Measurements from ENCODE around the gene ACOT7. TPM values are rescaled to one million over a fixed set of nuclear protein-coding genes. Genes with fewer than 3 reads are reported as not detected.

Gene ACOT7
- total RNA-seq, 1 experiment from 2014 or later = 151 TPM

DNA sequence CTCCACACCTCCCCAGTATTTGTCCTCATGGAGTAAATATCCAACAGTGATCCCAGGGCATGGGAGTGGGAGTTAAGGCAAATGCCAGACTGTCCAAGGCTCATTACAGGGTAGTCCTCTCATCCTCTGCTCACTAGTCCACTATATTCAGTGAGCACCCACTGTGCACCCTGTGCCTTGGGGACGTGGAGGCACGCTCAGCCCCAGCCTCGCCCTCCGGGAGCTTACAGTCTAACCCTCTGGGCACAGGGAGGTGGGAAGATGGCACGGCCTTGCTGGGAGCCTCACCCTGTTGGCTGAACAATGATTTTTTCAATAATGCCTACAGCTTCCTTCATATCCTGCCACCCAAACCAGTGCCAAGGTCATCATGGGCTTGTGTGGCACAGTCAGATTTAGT, 23.3 kb upstream of the ACOT7 start:
- peaks cover 20% of the 10 kb centered on the region for H3K4me1 Mint-ChIP-seq
- POLR2A ChIA-PET = no interaction called here
- H3K36me3 Mint-ChIP-seq = no peaks in the 10 kb centered on the region
- no peaks in the 10 kb centered on the region for H3K9me3 Mint-ChIP-seq
- ATAC-seq (no peak), DNase-seq (ENCODE audit: low spot score) (no peak)
- CTCF ChIA-PET = interaction anchor here (1.6 to 4.0 kb wide), 6 partner anchors 12 to 178 kb away, joined by 3 to 35 read pairs (median 6); partner anchors contain the start of gene ACOT7
- no peak overlapping the region for H3K27ac Mint-ChIP-seq
- H3K4me3 Mint-ChIP-seq = no peak overlapping the region
- H3K27me3 Mint-ChIP-seq (ENCODE audit: low read depth) = peaks cover 94% of the 10 kb centered on the region
- TF ChIP-seq ZNF423 (CRISPR knock-in tag; IDR thresholded peaks at IDR 0.05) (no peak), NFE2L1 (CRISPR knock-in tag; IDR thresholded peaks at IDR 0.05) (no peak), GRHL2 (CRISPR knock-in tag; IDR thresholded peaks at IDR 0.05; ENCODE audit: insufficient replicate concordance, severe bottlenecking) (no peak), ZNF138 (CRISPR knock-in tag; conservative IDR thresholded peaks at IDR 0.05) (no peak), SMAD3 (CRISPR knock-in tag; IDR thresholded peaks at IDR 0.05; ENCODE audit: borderline replicate concordance) (no peak)
- TF ChIP-seq, protein P1, sequence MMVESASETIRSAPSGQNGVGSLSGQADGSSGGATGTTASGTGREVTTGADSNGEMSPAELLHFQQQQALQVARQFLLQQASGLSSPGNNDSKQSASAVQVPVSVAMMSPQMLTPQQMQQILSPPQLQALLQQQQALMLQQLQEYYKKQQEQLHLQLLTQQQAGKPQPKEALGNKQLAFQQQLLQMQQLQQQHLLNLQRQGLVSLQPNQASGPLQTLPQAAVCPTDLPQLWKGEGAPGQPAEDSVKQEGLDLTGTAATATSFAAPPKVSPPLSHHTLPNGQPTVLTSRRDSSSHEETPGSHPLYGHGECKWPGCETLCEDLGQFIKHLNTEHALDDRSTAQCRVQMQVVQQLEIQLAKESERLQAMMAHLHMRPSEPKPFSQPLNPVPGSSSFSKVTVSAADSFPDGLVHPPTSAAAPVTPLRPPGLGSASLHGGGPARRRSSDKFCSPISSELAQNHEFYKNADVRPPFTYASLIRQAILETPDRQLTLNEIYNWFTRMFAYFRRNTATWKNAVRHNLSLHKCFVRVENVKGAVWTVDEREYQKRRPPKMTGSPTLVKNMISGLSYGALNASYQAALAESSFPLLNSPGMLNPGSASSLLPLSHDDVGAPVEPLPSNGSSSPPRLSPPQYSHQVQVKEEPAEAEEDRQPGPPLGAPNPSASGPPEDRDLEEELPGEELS (CRISPR knock-in tag; IDR thresholded peaks at IDR 0.05) = no peak
- TF ChIP-seq, protein P2, sequence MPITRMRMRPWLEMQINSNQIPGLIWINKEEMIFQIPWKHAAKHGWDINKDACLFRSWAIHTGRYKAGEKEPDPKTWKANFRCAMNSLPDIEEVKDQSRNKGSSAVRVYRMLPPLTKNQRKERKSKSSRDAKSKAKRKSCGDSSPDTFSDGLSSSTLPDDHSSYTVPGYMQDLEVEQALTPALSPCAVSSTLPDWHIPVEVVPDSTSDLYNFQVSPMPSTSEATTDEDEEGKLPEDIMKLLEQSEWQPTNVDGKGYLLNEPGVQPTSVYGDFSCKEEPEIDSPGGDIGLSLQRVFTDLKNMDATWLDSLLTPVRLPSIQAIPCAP (CRISPR knock-in tag; IDR thresholded peaks at IDR 0.05) = no peak
- TF ChIP-seq, protein P3, sequence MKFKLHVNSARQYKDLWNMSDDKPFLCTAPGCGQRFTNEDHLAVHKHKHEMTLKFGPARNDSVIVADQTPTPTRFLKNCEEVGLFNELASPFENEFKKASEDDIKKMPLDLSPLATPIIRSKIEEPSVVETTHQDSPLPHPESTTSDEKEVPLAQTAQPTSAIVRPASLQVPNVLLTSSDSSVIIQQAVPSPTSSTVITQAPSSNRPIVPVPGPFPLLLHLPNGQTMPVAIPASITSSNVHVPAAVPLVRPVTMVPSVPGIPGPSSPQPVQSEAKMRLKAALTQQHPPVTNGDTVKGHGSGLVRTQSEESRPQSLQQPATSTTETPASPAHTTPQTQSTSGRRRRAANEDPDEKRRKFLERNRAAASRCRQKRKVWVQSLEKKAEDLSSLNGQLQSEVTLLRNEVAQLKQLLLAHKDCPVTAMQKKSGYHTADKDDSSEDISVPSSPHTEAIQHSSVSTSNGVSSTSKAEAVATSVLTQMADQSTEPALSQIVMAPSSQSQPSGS (CRISPR knock-in tag; IDR thresholded peaks at IDR 0.05; ENCODE audit: borderline replicate concordance, low read depth) = no peak
- TF ChIP-seq, protein P4, sequence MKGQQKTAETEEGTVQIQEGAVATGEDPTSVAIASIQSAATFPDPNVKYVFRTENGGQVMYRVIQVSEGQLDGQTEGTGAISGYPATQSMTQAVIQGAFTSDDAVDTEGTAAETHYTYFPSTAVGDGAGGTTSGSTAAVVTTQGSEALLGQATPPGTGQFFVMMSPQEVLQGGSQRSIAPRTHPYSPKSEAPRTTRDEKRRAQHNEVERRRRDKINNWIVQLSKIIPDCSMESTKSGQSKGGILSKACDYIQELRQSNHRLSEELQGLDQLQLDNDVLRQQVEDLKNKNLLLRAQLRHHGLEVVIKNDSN (CRISPR knock-in tag; IDR thresholded peaks at IDR 0.05) = no peak
- TF ChIP-seq, protein P5, sequence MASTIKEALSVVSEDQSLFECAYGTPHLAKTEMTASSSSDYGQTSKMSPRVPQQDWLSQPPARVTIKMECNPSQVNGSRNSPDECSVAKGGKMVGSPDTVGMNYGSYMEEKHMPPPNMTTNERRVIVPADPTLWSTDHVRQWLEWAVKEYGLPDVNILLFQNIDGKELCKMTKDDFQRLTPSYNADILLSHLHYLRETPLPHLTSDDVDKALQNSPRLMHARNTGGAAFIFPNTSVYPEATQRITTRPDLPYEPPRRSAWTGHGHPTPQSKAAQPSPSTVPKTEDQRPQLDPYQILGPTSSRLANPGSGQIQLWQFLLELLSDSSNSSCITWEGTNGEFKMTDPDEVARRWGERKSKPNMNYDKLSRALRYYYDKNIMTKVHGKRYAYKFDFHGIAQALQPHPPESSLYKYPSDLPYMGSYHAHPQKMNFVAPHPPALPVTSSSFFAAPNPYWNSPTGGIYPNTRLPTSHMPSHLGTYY (CRISPR knock-in tag; IDR thresholded peaks at IDR 0.05) = no peak

DNA sequence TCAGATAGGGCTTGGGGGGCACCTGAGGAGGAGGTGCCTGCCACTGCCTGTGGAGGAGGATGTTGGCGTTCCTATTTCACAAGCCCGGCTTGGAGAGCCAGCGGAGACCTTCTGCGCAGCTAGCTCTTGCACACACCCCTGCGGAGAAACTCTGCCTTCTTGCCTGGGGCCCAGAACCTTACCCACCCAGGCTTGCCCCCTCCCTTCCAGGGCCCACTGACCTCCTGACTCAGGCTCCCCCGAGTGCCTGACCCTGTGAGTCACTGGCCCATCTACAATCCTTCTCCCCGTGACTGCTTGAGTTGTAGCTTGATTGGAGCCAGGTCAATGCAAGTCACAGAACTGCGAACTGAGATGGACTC, 22.7 kb upstream of the ACOT7 start:
- no peak overlapping the region for H3K4me3 Mint-ChIP-seq
- DNase-seq (ENCODE audit: low spot score) (no peak), ATAC-seq (no peak)
- H3K36me3 Mint-ChIP-seq = no peaks in the 10 kb centered on the region
- H3K9me3 Mint-ChIP-seq = no peaks in the 10 kb centered on the region
- peaks cover 20% of the 10 kb centered on the region for H3K4me1 Mint-ChIP-seq
- POLR2A ChIA-PET = no interaction called here
- CTCF ChIA-PET = interaction anchor here (0.6 to 4.0 kb wide), 9 partner anchors 11 to 178 kb away, joined by 3 to 35 read pairs (median 5); partner anchors contain the start of gene ACOT7
- TF ChIP-seq PRRX2 (CRISPR knock-in tag; IDR thresholded peaks at IDR 0.05) = no peak
- TF ChIP-seq MYBL2 (CRISPR knock-in tag; IDR thresholded peaks at IDR 0.05) = no peak
- TF ChIP-seq, protein P6, sequence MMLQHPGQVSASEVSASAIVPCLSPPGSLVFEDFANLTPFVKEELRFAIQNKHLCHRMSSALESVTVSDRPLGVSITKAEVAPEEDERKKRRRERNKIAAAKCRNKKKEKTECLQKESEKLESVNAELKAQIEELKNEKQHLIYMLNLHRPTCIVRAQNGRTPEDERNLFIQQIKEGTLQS (CRISPR knock-in tag; conservative IDR thresholded peaks at IDR 0.05) = no peak
- TF ChIP-seq, protein P7, sequence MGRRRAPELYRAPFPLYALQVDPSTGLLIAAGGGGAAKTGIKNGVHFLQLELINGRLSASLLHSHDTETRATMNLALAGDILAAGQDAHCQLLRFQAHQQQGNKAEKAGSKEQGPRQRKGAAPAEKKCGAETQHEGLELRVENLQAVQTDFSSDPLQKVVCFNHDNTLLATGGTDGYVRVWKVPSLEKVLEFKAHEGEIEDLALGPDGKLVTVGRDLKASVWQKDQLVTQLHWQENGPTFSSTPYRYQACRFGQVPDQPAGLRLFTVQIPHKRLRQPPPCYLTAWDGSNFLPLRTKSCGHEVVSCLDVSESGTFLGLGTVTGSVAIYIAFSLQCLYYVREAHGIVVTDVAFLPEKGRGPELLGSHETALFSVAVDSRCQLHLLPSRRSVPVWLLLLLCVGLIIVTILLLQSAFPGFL (CRISPR knock-in tag; IDR thresholded peaks at IDR 0.05; ENCODE audit: borderline replicate concordance) = no peak
- no peak for TF ChIP-seq CBFB (CRISPR knock-in tag; IDR thresholded peaks at IDR 0.05; ENCODE audit: low read depth)
- no peak for TF ChIP-seq NFATC4 (CRISPR knock-in tag; IDR thresholded peaks at IDR 0.05)
- no peak for TF ChIP-seq TCF7 (CRISPR knock-in tag; IDR thresholded peaks at IDR 0.05; ENCODE audit: low read depth)
- TF ChIP-seq, protein P3 (CRISPR knock-in tag; IDR thresholded peaks at IDR 0.05; ENCODE audit: borderline replicate concordance, low read depth) = no peak
- TF ChIP-seq OVOL2 (CRISPR knock-in tag; IDR thresholded peaks at IDR 0.05; ENCODE audit: borderline replicate concordance) = no peak
- no peak for TF ChIP-seq FOXJ3 (CRISPR knock-in tag; IDR thresholded peaks at IDR 0.05; ENCODE audit: borderline replicate concordance)
- no peak overlapping the region for H3K27ac Mint-ChIP-seq
- H3K27me3 Mint-ChIP-seq (ENCODE audit: low read depth) = peaks cover 90% of the 10 kb centered on the region
